HEK293 (cell line): ENCODE measurements around the gene HLA-A.

Source experiments
- CTCF ChIA-PET: fragments of 350-600 bp; formaldehyde crosslinking; extraction: SDS; loops from one replicate; lab custom pipeline; 2021; ENCODE audit warnings: antibody characterized with exemption; lab: Yijun Ruan, JAX
- POLR2A ChIA-PET: fragments of 300-600 bp; formaldehyde crosslinking; extraction: SDS; loops from one replicate; lab custom pipeline; 2020; ENCODE audit warnings: antibody characterized with exemption, inconsistent platforms; lab: Yijun Ruan, JAX
- H3K27ac ChIP-seq: fragments of 200-500 bp; sonication (Bioruptor generic); 2 replicates; pipeline ENCODE4 v1.5.1; 2014; ENCODE audit warnings: low read depth, low read length, control low read depth, inconsistent platforms; ENCODE audit errors: extremely low read depth
- H3K36me3 ChIP-seq, 2 experiments: fragments of 200-500 bp in 1 of 2; sonication (Bioruptor generic) in 1 of 2; 1 replicate in 1 of 2; 2 replicates in 1 of 2; pipeline ENCODE4 v1.5.1; 2014 to 2017; ENCODE audit warnings: inconsistent platforms in 2 of 2, low read length in 2 of 2; ENCODE audit not compliant: control insufficient read depth in 2 of 2, insufficient read depth in 1 of 2
- H3K4me1 ChIP-seq: fragments of 200-500 bp; sonication (Bioruptor generic); 2 replicates; pipeline ENCODE4 v1.5.1; 2014; ENCODE audit warnings: mild to moderate bottlenecking, low read length, inconsistent platforms; ENCODE audit not compliant: control insufficient read depth, insufficient read depth
- H3K4me3 ChIP-seq: 2 replicates; pipeline ENCODE4 v1.5.1; 2011; ENCODE audit warnings: low read depth, mild to moderate bottlenecking, control low read depth, low read length, moderate library complexity
- H3K9me3 ChIP-seq: fragments of 200-500 bp; sonication (Bioruptor generic); 2 replicates; pipeline ENCODE4 v1.5.1; 2014; ENCODE audit warnings: low read depth, low read length, inconsistent platforms; ENCODE audit not compliant: control insufficient read depth, insufficient read depth
- GLIS1 ChIP-seq: fragments of 450-650 bp; formaldehyde crosslinking; IDR thresholded peaks from 2 replicates; pipeline ENCODE4 v1.5.1; 2016; ENCODE audit warnings: missing biosample characterization, missing genetic modification characterization
- HOXD13 ChIP-seq: sonication (generic); formaldehyde crosslinking; IDR thresholded peaks from 2 replicates; pipeline ENCODE4 v1.8.0; 2022; ENCODE audit warnings: missing genetic modification reagents, borderline replicate concordance
- KLF16 ChIP-seq: fragments of 450-650 bp; formaldehyde crosslinking; IDR thresholded peaks from 2 replicates; pipeline ENCODE4 v1.5.1; 2017; ENCODE audit warnings: missing biosample characterization, missing genetic modification characterization
- KLF9 ChIP-seq: fragments of 450-650 bp; formaldehyde crosslinking; IDR thresholded peaks from 2 replicates; pipeline ENCODE4 v1.5.1; 2016; ENCODE audit warnings: missing biosample characterization, missing genetic modification characterization, low read depth
- MZF1 ChIP-seq: fragments of 450-650 bp; formaldehyde crosslinking; IDR thresholded peaks from 2 replicates; pipeline ENCODE4 v1.5.1; 2017; ENCODE audit warnings: missing biosample characterization, missing genetic modification characterization, borderline replicate concordance
- SP3 ChIP-seq: fragments of 450-650 bp; formaldehyde crosslinking; IDR thresholded peaks from 2 replicates; pipeline ENCODE4 v1.5.1; 2016; ENCODE audit warnings: missing biosample characterization, missing genetic modification characterization
- ZBTB17 ChIP-seq: fragments of 450-650 bp; formaldehyde crosslinking; IDR thresholded peaks from 2 replicates; pipeline ENCODE4 v1.5.1; 2016; ENCODE audit warnings: missing biosample characterization, missing genetic modification characterization
- ZBTB21 ChIP-seq: fragments of 450-650 bp; formaldehyde crosslinking; IDR thresholded peaks from 2 replicates; pipeline ENCODE4 v1.5.1; 2017; ENCODE audit warnings: missing biosample characterization, missing genetic modification characterization
- ZFHX2 ChIP-seq: fragments of 450-650 bp; formaldehyde crosslinking; conservative IDR thresholded peaks from 2 replicates; pipeline ENCODE4 v1.5.1; 2016; ENCODE audit warnings: missing biosample characterization, missing genetic modification characterization
- ZFP3 ChIP-seq: fragments of 450-650 bp; formaldehyde crosslinking; IDR thresholded peaks from 2 replicates; pipeline ENCODE4 v1.5.1; 2016; ENCODE audit warnings: low read depth, missing biosample characterization, missing genetic modification characterization
- ZFP69B ChIP-seq: fragments of 450-650 bp; formaldehyde crosslinking; IDR thresholded peaks from 2 replicates; pipeline ENCODE4 v1.5.1; 2016; ENCODE audit warnings: missing biosample characterization, missing genetic modification characterization
- ZNF132 ChIP-seq: fragments of 450-650 bp; formaldehyde crosslinking; IDR thresholded peaks from 2 replicates; pipeline ENCODE4 v1.5.1; 2017; ENCODE audit warnings: missing biosample characterization, missing genetic modification characterization, borderline replicate concordance
- ZNF239 ChIP-seq: fragments of 450-650 bp; formaldehyde crosslinking; IDR thresholded peaks from 2 replicates; pipeline ENCODE4 v1.5.1; 2016; ENCODE audit warnings: missing biosample characterization, missing genetic modification characterization
- ZNF366 ChIP-seq: fragments of 450-650 bp; formaldehyde crosslinking; conservative IDR thresholded peaks from 2 replicates; pipeline ENCODE4 v1.5.1; 2016; ENCODE audit warnings: missing biosample characterization, missing genetic modification characterization
- ZNF544 ChIP-seq: fragments of 450-650 bp; formaldehyde crosslinking; IDR thresholded peaks from 2 replicates; pipeline ENCODE4 v1.5.0; 2017; ENCODE audit warnings: missing biosample characterization, missing genetic modification characterization
- ZNF548 ChIP-seq: fragments of 450-650 bp; formaldehyde crosslinking; IDR thresholded peaks from 2 replicates; pipeline ENCODE4 v1.5.1; 2016; ENCODE audit warnings: missing biosample characterization, missing genetic modification characterization
- ZNF558 ChIP-seq: fragments of 450-650 bp; formaldehyde crosslinking; IDR thresholded peaks from 2 replicates; pipeline ENCODE4 v1.5.1; 2016; ENCODE audit warnings: missing biosample characterization, missing genetic modification characterization
- ZNF561 ChIP-seq: fragments of 450-650 bp; IDR thresholded peaks from 2 replicates; pipeline ENCODE4 v1.5.1; 2018; ENCODE audit warnings: missing biosample characterization, missing genetic modification characterization, borderline replicate concordance
- ZNF624 ChIP-seq: fragments of 450-650 bp; formaldehyde crosslinking; IDR thresholded peaks from 2 replicates; pipeline ENCODE4 v1.5.1; 2017; ENCODE audit warnings: missing biosample characterization, missing genetic modification characterization
- ZNF76 ChIP-seq: fragments of 450-650 bp; formaldehyde crosslinking; IDR thresholded peaks from 2 replicates; pipeline ENCODE4; 2016; ENCODE audit warnings: low read depth, missing biosample characterization, missing genetic modification characterization, borderline replicate concordance
- ZXDB ChIP-seq: fragments of 450-650 bp; formaldehyde crosslinking; IDR thresholded peaks from 2 replicates; pipeline ENCODE4 v1.5.1; 2016; ENCODE audit warnings: missing biosample characterization, missing genetic modification characterization
- TF ChIP-seq, protein P1 (sequence below): fragments of 450-650 bp; IDR thresholded peaks from 2 replicates; pipeline ENCODE4 v1.5.1; 2018; ENCODE audit warnings: missing biosample characterization, missing genetic modification characterization
- TF ChIP-seq, protein P2 (sequence below): fragments of 450-650 bp; formaldehyde crosslinking; IDR thresholded peaks from 2 replicates; pipeline ENCODE4 v1.5.1; 2017; ENCODE audit warnings: missing biosample characterization, missing genetic modification characterization
- TF ChIP-seq, protein P3 (sequence below): fragments of 450-650 bp; formaldehyde crosslinking; IDR thresholded peaks from 2 replicates; pipeline ENCODE4 v1.5.1; 2016; ENCODE audit warnings: missing biosample characterization, missing genetic modification characterization
- TF ChIP-seq, protein P4 (sequence below): fragments of 450-650 bp; formaldehyde crosslinking; IDR thresholded peaks from 2 replicates; pipeline ENCODE4 v1.5.1; 2016; ENCODE audit warnings: missing biosample characterization, missing genetic modification characterization
- TF ChIP-seq, protein P5 (sequence below): fragments of 450-650 bp; formaldehyde crosslinking; IDR thresholded peaks from 2 replicates; pipeline ENCODE4 v1.5.1; 2016; ENCODE audit warnings: missing biosample characterization, missing genetic modification characterization, low read depth
- TF ChIP-seq, protein P6 (sequence below): fragments of 450-650 bp; formaldehyde crosslinking; IDR thresholded peaks from 2 replicates; pipeline ENCODE4 v1.5.1; 2016; ENCODE audit warnings: missing biosample characterization, missing genetic modification characterization

HLA-A gene

DNA sequence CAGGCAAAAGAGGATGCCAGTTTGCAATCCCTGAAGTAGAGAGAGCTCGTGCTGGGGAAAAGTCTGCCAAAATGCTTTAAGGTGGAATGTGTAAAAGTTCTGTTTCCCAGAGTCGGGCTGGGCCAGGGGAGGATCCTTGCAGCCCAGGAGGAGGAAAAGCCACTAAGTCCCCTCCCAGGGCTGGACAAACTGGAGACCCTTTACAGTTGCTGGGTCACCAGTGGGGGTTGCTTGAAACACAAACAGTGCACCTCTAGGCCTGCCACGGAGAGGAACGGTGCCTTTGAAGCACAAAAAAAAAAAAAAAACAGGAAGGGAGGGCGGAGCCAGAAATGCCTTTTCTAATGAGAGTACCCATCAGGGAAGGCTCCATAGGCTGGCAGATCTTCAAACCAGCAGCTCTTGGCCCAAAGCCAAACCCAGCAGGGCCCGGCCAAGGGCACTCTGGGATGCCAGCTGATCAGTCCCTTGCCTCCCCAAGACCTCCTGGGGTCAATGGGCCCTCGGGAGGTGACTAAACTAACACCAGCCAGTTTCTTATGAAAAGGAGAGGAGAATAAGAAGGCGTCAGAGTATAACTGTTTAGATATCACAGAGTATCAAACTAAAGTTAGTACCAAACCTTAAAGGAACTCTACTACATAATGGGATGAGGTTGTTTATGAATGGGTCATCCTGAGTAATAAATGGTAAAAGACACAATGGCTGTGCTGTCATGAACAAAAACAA lies 23.7 kb downstream of the HLA-A start (continued):
- TF ChIP-seq, protein P1, sequence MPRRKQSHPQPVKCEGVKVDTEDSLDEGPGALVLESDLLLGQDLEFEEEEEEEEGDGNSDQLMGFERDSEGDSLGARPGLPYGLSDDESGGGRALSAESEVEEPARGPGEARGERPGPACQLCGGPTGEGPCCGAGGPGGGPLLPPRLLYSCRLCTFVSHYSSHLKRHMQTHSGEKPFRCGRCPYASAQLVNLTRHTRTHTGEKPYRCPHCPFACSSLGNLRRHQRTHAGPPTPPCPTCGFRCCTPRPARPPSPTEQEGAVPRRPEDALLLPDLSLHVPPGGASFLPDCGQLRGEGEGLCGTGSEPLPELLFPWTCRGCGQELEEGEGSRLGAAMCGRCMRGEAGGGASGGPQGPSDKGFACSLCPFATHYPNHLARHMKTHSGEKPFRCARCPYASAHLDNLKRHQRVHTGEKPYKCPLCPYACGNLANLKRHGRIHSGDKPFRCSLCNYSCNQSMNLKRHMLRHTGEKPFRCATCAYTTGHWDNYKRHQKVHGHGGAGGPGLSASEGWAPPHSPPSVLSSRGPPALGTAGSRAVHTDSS (tag by site-specific recombination) = no peak
- TF ChIP-seq, protein P2, sequence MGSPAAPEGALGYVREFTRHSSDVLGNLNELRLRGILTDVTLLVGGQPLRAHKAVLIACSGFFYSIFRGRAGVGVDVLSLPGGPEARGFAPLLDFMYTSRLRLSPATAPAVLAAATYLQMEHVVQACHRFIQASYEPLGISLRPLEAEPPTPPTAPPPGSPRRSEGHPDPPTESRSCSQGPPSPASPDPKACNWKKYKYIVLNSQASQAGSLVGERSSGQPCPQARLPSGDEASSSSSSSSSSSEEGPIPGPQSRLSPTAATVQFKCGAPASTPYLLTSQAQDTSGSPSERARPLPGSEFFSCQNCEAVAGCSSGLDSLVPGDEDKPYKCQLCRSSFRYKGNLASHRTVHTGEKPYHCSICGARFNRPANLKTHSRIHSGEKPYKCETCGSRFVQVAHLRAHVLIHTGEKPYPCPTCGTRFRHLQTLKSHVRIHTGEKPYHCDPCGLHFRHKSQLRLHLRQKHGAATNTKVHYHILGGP = no peak
- no peak for TF ChIP-seq KLF16
- peak; percentile 28 for TF ChIP-seq SP3
- peak; percentile 92 for TF ChIP-seq ZBTB17 (tag by site-specific recombination)
- no peak for TF ChIP-seq ZNF544 (tag by site-specific recombination)

DNA sequence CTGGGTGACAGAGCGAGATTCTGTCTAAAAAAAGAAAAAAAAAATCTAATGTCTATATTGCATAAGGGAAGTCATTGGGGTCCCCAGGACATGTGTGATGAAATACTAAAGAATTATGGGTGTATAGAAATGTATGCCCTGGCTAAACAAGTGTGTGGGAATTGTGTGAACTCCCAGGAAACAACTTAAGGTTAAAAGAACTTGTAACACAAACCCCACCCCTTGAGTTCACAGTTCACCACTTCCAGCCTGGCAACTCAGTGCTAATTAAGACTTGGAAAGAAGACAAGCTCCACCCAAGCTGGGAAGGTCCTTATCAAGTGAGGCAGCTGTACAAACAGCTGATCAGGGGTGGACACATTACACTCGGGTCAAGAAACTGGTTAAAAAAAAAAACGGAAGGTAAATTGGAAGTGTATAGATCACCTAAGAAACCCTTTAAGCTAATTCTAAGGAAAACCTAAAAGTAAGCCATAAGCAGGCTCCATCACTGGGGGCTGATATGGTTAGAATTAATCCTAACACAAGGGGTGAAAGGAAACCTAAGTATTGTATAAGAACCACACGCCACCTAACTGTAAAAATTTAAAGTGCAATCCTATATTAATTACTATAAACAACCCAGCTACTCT lies 25.2 kb downstream of the HLA-A start:
- ChIA-PET CTCF (interaction anchor here (0.6 to 1.7 kb wide), 7 partner anchors 9 to 251 kb away, joined by 3 to 8 read pairs (median 3); no protein-coding TSS in a partner anchor), POLR2A (no interaction called here)
- H3K27ac ChIP-seq = no peak overlapping the region
- H3K36me3 ChIP-seq = no peaks in the 10 kb centered on the region
- H3K9me3 ChIP-seq = no peaks in the 10 kb centered on the region
- no peak overlapping the region for H3K4me3 ChIP-seq
- peaks cover 30% of the 10 kb centered on the region for H3K4me1 ChIP-seq
- TF ChIP-seq ZBTB21 (tag by site-specific recombination) (no peak), ZFHX2 (tag by site-specific recombination) (no peak; the same call in 1 of the 2 replicates), ZNF561 (peak; percentile 29; the same call in 1 of the 2 replicates), ZNF624 (tag by site-specific recombination) (no peak), ZNF76 (tag by site-specific recombination) (no peak), MZF1 (tag by site-specific recombination) (no peak), HOXD13 (CRISPR knock-in tag) (no peak), ZNF366 (tag by site-specific recombination) (no peak), ZNF239 (no peak), ZFP3 (tag by site-specific recombination) (no peak), ZNF558 (tag by site-specific recombination) (no peak; the same call in 1 of the 2 replicates), KLF9 (no peak; the same call in 1 of the 2 replicates), ZNF132 (no peak), ZNF548 (tag by site-specific recombination) (no peak), ZXDB (peak; percentile 78), GLIS1 (tag by site-specific recombination) (no peak), ZFP69B (tag by site-specific recombination) (no peak)
- TF ChIP-seq, protein P3, sequence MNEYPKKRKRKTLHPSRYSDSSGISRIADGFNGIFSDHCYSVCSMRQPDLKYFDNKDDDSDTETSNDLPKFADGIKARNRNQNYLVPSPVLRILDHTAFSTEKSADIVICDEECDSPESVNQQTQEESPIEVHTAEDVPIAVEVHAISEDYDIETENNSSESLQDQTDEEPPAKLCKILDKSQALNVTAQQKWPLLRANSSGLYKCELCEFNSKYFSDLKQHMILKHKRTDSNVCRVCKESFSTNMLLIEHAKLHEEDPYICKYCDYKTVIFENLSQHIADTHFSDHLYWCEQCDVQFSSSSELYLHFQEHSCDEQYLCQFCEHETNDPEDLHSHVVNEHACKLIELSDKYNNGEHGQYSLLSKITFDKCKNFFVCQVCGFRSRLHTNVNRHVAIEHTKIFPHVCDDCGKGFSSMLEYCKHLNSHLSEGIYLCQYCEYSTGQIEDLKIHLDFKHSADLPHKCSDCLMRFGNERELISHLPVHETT (tag by site-specific recombination) = no peak; the same call in 1 of the 2 replicates
- TF ChIP-seq, protein P4, sequence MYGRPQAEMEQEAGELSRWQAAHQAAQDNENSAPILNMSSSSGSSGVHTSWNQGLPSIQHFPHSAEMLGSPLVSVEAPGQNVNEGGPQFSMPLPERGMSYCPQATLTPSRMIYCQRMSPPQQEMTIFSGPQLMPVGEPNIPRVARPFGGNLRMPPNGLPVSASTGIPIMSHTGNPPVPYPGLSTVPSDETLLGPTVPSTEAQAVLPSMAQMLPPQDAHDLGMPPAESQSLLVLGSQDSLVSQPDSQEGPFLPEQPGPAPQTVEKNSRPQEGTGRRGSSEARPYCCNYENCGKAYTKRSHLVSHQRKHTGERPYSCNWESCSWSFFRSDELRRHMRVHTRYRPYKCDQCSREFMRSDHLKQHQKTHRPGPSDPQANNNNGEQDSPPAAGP (tag by site-specific recombination) = 0 out of 2 replicates have a peak, but pooled peaks have one; percentile 45
- TF ChIP-seq, protein P5, sequence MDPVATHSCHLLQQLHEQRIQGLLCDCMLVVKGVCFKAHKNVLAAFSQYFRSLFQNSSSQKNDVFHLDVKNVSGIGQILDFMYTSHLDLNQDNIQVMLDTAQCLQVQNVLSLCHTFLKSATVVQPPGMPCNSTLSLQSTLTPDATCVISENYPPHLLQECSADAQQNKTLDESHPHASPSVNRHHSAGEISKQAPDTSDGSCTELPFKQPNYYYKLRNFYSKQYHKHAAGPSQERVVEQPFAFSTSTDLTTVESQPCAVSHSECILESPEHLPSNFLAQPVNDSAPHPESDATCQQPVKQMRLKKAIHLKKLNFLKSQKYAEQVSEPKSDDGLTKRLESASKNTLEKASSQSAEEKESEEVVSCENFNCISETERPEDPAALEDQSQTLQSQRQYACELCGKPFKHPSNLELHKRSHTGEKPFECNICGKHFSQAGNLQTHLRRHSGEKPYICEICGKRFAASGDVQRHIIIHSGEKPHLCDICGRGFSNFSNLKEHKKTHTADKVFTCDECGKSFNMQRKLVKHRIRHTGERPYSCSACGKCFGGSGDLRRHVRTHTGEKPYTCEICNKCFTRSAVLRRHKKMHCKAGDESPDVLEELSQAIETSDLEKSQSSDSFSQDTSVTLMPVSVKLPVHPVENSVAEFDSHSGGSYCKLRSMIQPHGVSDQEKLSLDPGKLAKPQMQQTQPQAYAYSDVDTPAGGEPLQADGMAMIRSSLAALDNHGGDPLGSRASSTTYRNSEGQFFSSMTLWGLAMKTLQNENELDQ (tag by site-specific recombination) = no peak
- TF ChIP-seq, protein P6, sequence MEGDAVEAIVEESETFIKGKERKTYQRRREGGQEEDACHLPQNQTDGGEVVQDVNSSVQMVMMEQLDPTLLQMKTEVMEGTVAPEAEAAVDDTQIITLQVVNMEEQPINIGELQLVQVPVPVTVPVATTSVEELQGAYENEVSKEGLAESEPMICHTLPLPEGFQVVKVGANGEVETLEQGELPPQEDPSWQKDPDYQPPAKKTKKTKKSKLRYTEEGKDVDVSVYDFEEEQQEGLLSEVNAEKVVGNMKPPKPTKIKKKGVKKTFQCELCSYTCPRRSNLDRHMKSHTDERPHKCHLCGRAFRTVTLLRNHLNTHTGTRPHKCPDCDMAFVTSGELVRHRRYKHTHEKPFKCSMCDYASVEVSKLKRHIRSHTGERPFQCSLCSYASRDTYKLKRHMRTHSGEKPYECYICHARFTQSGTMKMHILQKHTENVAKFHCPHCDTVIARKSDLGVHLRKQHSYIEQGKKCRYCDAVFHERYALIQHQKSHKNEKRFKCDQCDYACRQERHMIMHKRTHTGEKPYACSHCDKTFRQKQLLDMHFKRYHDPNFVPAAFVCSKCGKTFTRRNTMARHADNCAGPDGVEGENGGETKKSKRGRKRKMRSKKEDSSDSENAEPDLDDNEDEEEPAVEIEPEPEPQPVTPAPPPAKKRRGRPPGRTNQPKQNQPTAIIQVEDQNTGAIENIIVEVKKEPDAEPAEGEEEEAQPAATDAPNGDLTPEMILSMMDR = peak; percentile 10; the same call in 1 of the 2 replicates
